GM21576 (cell line): ENCODE measurements around the gene UROC1.

Experiments
- ATAC-seq: cut with Tn5 transposase; IDR thresholded peaks from one replicate; pipeline ENCODE4 v1.9.1; 2021; ENCODE audit warnings: mild to moderate bottlenecking, moderate library complexity; ENCODE audit not compliant: unreplicated experiment

Gene UROC1

DNA sequence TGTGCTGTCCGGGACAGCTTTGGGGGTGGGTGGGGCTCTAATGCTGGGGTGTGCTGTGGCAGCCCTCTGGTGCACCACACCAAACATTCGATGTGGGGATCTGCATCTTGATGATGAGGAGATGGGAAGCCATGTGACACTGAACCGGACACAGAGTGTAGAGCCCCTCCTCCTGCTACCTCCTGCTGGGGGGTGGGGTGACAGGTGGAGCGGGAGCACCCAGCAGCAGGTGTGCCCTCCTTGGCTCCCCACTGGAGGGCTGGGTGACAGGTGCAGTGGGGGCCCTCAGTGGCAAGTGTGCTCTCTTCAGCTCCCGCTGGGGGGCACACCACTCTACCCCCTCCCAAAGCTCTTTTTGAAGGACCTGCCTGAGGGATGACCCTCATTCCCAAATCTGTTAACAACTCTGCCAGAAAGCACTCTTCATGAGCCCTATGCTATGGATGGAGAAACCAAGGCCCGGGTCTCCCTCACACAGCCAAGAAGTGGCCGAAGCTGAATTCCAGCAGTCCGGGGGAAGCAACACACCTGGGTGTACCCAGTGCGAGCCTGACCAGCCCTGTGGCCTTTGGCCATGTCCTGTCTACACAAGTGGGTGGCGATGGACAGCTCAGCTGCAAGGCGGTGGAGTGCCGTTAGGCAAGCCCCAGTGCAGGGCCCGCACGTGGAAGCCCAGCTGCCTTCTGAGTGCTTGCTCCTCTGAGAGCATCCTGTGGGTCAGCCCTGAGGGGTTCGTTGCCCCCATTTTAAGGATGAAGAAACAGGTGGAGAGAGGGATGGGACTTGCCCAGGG lies 609 bp upstream of the UROC1 start:
- no peak for ATAC-seq

DNA sequence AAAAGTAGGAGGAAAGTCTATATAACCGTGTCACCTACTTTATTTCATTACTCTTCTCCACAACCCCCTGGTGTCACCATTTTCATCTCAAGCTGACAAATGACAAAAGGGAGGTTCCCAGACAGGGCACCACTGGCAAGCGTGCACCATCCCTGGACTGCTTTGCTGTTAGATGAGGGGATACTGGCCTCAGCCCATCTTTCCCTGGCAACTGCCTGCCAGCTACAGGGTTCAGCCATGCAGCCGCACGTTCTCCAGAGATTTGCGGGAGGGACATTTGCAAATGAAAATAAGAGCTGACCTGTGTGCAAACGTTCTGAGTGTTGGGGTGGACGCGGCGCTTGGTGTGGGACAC lies 660 bp downstream of the UROC1 start:
- no peak for ATAC-seq

DNA sequence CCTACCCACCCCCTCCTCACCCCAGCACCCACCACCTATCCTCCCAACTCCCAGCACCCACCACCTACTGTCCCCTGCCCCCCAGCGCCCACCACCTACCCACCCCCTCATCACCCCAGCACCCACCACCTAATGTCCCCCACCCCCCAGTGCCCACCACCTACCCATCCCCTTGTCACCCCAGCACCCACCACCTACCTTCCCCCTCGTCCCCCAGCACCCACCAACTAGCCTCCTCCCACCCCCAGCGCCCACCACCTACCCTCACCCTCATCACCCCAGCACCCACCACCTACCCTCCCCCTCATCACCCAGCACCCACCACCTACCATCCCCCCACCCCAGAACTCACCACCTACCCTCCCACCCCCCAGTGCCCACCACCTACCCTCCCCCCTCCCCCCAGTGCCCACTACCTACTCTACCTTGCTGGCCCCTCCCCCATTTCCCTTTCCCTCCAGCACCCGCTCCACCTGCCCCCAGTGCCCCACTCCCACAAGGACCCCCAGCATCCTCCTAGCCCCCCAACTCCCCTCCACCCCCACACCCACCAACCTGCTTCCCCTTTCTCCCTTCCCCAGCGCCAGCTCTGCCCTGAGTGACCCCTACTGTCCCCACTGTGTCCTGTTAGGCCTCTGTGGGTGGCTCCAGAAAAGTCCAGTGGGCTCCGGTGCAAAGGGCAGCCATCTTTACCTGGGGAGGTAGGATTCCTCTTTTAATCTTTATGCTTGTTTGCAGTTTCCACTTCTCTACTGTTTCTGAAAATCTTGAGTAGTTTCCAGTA lies 1.2 kb downstream of the UROC1 start:
- no peak for ATAC-seq

DNA sequence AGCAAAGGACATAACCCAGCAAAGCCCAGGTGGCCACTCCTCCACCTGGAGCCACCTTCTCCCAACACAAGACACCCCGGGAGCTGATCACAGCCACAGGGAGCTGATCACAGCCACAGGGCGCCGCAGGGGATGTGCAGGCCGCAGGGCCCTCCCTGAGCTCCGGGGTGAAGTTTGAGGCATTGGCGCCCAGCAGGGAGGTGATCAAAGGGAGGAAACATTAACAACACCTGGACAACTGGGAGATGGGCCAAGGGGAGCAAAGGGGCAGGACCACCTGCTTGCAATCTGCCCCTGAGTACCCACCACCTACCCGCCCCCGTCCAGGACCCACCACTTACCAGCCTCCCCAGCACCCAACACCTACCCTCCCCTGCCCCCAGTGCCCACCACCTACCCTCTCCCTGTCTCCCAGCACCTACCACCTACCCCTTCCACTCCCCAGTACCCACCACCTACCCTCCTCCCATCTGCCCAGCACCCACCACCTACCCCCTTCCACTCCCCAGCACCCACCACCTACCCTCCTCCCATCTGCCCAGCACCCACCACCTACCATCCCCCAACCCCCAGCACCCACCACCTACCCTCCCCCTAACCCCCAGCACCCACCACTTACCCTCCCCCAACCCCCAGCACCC lies 2.4 kb downstream of the UROC1 start:
- ATAC-seq: no peak

DNA sequence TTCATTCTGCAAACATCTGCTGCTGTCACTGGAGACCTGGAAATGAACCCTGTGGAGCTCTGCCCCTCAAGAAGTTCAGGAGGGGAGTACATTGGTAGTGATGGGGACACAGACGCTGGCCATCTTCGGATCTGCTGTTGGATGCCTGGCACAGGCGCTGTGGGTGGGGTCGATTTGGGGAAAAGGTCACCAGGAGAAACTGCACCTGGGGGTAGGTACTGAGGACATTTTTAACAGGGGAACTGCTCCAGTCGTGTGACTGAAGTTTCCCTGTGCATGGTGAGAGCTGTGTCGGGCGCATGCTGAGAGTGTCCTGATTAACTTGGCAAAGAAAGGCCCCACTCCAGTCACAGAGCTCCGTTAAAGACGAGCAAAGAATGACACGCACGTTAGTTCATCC lies 3.4 kb downstream of the UROC1 start:
- ATAC-seq: no peak

DNA sequence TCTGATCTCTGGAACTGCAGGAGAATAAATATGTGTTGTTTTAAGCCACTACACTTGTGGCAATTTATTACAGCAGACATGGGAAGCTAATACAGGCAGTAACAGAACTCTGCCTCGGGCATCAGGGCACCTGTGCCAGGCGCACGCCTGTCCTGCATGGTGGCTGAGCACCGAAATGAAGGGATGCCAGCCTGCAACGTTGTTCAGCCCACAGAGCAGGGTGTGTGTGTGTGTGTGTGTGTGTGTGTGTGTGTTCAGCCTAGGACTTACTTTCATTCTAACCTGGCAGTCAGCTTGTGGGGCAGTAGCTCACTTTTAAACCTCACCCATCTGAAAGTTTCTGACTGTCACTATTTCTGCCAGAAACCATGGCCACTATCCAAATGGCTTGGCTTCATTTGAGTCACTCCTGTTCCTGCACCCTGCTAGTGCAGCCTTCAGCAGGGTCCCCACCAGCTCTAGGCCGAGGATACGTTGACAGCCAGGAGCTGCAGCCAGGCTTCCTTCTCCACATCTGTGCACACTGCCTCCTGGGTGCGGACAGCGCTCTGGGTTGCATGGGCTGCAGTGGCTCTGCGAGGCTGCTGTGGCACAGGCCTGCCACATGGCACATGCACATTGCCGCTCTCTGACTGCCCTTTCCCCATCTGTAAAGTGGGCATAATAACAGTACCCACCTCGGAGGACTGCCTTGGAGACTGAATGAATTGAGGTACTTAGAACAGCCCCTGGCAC lies 4.5 kb downstream of the UROC1 start:
- ATAC-seq: no peak

DNA sequence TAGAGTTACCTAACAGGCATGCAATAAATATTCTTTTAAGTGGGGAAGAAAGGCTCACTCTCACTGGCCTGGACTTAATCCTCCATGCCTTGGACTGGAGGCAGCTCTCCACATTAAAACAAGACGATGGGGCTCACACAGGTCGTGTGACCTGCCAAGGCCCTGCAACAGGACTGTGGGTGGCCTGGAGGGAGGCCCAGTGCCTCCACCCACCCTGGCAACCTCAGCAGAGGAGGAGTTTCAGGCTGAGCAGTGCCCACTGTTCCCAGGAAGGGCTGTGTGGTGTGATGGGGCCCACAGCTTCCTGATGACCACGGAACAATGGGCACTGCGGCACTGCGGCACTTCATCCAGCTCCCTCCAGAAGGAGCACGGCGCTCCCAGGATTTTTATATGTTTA lies 5.5 kb downstream of the UROC1 start:
- no peak for ATAC-seq

DNA sequence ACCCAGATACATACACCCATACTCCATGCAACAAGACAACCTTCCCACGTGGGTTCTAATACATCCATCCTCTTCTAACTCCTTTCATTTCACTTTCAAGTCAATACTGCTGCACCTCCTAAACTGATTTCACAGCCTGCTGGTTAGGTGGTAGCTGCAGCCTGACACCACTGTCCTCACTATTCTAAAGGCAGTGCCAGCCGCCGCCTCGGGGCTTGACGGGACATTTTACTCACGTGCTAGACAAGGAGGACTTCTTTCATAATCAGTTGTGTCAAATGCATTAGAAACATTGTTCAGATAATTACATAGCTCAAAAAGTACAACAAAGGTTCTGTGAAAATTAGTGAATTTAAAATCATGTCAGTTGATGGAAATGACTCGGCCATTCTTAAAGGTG lies 6.3 kb downstream of the UROC1 start:
- ATAC-seq: no peak

DNA sequence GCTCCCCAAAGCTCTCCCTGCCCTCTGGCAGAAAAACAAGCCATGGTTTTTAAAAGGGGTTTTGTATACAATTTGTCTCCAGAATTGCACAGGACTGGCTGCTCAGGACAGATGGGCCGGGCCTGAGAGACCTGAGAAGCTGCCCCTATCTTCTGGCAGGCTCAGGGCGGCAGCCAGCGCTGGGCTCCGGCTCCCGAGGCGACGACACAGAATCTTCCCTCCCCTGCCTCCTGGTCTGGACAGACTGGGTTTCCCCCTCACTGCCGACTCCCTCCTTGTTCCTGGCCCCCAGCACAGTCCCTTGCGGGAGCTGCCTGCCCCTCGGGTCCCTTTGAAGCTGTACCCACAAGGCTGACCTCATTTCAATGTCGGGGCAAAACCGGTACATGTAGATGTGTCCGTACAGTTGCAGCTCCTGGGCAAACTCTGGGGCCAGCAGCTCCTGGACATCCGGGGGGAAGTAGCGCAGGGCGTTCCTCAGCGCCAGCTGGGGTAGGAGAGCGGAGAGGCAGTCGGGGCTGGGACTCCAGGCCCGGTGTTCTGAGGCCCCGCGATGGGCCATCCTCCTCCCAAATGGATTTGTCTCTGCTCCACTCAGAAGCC lies 7.2 kb downstream of the UROC1 start:
- ATAC-seq: no peak

DNA sequence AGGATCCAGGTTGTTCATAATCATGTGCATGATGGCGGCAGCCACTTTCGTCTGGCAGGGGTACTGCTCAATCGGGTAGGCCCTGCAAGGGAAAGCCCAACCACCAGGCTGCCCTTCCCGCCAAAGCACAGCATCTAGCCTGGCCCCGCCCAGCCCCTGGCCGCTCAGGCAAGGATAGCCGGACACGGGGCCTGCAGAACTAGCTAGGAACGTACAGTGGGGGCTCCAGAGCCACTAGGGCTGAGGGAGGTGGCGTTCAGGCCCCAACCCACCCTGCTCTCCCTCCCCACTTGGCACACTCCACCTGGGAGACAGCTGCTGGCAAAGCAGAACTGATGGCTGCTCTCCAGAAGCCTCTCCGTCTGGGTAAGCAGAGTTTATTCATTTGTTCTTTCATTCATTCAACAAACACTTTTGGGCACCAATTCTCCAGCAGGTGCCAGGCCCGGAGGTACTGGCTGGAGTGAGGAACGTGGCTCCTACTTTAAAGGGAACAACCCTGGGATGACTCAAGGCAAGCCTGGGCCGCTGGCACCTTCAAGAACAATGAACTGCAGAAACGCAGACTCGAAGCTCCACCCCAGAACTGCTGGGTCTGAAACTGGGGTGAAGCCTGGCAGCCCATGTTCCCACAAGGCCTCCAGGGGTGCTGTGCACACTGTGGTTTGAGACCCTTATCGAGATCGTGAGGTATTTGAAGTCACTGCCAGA lies 7.8 kb downstream of the UROC1 start:
- ATAC-seq: no peak

DNA sequence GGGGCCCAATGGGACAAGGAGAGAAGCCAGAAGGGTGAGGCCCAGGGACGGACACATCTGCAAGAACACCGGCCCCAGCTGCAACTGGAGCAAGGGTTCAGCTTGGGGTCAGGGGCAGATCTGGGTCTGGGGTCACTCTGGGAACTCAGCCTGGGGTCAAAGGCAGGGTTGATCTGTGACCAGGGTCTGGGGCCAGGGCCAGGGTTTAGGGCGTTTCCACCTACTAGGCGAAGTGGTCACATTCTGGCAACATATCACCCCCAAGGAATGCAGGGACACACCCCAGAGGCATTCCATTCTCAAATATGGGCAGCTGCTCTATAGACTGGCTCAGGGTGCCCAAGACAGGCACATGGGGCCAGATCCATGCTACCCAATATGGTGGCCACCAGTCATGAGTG lies 9.0 kb downstream of the UROC1 start:
- ATAC-seq: no peak

DNA sequence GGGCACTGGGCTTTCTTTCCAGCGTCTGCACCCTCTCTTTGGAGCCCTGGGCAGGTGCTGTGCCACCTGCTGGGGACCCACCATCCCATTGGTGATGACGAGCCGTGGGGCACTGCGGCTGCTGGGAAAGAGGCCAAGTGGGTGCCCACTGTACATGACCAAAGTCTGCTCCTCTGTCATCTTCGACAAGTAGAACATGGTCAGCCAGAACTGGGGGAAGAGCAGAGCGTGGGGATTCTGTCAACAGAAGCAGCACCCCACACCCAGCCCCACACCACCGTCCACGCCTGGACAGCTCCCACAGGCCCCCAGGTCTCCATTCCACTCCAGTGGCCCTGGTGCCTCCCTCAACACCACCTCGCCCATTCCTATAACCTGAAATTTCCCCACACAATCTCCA lies 9.7 kb downstream of the UROC1 start:
- ATAC-seq: no peak

DNA sequence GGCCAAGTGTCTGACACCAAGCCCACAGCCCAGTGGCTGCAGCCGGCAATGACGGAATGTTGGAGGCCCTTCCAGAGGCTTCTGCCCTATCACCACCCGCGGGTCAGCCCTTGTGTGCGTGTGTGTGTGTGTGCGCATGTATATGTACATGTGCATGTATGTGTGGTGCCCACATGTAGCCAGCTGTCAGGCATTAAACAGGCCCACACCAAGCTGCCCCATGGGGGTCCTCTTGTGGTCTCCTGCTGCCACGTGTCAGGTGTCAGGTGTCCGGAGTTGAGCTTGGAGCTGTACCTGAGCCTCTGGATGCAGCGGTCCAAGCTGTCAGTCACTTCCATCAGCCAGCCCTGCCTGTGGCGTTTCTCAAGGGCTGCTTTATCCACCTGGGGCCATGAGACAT lies 13.9 kb downstream of the UROC1 start:
- no peak for ATAC-seq

DNA sequence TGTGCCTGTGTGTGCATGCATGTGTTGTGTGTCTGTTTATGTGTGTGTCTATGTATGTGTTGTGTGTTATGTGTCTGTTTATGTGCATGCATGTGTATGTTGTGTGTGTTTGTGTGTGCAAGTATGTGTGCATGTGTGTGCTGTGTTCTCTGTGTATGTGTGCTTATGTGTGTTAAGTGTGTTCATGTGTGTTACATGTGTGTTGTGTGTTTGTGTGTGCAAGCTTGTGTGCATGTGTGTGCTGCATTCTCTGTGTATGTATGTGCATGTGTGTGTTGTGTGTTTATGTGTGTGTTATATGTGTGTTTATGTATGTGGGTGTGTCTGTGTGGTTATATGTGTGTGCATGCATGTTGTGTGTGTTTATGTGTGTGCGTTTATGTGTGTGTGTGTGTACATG lies 14.9 kb downstream of the UROC1 start:
- no peak for ATAC-seq

DNA sequence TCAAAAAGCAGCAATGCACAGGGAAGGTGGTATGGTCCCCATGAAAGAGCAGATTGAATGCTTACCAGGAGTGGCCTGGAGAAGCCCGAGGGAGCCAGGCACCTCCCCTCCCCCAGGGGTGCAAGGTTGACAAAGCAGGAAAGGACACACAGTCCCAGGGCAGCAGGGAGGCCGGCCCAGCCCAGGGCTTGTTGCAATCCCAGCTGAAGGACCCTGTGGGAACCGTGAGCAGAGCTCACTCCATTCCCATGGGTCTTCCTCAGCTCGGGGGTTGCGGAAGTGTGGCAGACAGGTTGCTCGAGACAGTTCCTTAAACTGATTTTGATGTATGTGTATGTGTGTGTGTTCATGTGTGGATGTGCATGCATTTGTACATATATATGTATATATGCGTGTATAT lies 15.8 kb downstream of the UROC1 start:
- ATAC-seq: no peak

DNA sequence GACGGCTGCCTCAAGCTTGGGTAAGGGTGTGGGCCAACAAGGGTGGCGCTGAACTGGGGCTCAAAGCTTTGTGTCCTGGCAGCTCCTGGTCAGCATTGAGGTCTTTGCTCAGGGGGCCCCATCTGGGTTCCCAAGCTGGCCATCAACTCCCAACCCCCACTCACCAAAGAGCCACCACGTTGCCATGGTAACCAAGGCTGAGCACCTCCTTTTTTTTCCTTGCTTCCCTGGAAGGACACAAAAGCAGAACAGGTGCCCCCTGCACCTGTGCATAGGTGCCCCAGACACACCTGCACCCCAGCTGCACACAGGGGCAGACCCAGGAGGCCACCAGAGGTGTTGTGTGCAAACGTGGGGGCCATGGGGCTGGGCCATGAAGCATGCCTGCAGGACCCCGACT lies 16.5 kb downstream of the UROC1 start:
- no peak for ATAC-seq

DNA sequence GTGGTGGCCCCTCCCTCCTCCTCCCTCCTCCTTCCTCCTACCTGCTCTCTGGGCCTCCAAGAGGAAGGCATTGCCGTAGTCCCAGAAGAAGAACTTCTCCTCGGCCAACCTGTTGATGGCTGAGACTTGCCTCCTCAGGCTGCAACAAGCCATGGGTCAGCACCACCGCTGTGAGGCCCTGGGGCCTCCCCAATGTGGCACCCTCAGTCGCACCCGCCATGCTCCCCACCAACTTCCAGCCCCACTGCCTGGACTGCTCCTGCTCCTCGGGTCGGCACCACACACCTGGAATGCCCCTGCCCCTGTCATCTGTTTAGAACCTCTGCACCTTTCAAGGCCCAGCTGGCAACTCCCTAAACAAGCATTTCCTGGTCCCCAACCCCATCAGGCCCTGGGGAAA lies 17.6 kb downstream of the UROC1 start:
- ATAC-seq: no peak

DNA sequence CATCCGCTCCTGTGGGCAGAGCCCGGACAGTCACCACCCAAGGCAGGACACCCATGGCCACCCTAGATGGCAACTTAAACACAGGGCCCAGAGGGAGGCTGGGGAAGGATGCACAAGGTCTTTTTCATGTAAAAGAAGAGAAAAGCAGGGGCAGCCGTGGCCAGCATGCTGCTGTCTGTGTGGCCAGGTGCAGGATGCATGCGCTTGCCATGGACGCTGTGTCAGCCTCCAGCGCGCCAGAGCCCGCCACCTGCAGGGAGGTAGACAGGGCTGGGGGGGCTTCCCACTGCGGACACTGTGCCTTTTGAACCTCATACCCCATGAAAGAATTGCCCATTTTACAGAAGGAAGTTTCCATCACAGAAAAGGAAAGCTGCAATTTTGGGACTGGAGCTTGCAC lies 18.2 kb downstream of the UROC1 start:
- no peak for ATAC-seq

DNA sequence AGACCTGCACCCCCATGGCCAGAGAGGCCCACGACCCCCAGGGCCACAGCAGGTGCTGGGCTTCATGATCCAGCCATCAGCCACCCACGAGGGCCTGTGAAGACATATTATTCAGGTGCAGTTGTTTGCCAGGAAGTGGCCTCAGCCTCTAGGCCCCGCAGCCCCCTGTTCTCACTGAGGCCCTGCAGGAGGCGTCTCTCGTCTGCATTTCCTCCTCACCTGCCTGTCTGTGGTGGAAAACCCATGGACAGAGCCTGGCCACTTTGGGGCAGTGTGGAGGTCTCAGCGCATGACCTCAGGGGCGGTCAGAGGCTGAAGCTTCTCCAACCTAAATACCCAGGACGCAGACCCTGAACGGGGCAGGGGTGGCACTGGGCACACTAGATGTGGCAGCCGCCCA lies 18.6 kb downstream of the UROC1 start:
- ATAC-seq: no peak

DNA sequence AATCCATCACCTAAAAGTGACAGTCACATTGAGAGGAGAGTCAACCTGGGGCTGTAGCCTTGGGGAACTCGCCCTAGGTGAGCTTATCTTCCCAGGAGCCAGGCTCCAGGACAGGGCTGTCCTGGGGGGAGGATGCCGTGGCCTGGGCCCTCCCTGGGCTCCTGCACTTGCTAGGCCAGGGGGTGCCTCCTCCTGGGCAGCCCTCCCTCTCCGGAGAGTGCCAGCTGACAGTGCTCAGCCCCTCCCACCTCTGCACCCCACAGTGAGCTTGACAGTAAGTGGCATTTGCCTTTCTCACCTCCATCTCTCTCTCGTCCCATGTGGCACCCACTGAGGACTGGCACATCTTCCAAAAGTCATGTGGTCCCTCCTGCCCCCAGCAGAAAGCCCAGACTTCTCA lies 19.1 kb downstream of the UROC1 start:
- no peak for ATAC-seq
